GM19438 (cell line): Measurements from ENCODE around the gene RCAN1.

Source experiments
- ATAC-seq: cut with Tn5 transposase; IDR thresholded peaks from one replicate; pipeline ENCODE4 v1.9.1; 2021; ENCODE audit warnings: low read depth; ENCODE audit not compliant: unreplicated experiment

RCAN1 gene

GRCh38 chr21:34548781-34549376, 66.0 kb downstream of the RCAN1 start:
- ATAC-seq, result no peak

- ATAC-seq, result no peak
Observed at GRCh38 chr21:34546542-34546941, 68.4 kb downstream of the RCAN1 start.

- ATAC-seq, result peak; percentile 85
Observed at GRCh38 chr21:34545079-34545884, 69.6 kb downstream of the RCAN1 start.

GRCh38 chr21:34544032-34544496, 70.8 kb downstream of the RCAN1 start:
- ATAC-seq, result no peak

- no peak for ATAC-seq
Observed at GRCh38 chr21:34543017-34543416, 71.9 kb downstream of the RCAN1 start.

GRCh38 chr21:34540206-34540605, 74.7 kb downstream of the RCAN1 start:
- no peak for ATAC-seq

- no peak for ATAC-seq
Observed at GRCh38 chr21:34537838-34538237, 77.1 kb downstream of the RCAN1 start.

- ATAC-seq, result no peak
Observed at GRCh38 chr21:34536820-34537219, 78.1 kb downstream of the RCAN1 start.

- no peak for ATAC-seq
Observed at GRCh38 chr21:34536311-34536710, 78.6 kb downstream of the RCAN1 start.

GRCh38 chr21:34535886-34536285, 79.0 kb downstream of the RCAN1 start:
- ATAC-seq, result no peak

GRCh38 chr21:34534522-34534921, 80.4 kb downstream of the RCAN1 start:
- ATAC-seq, result no peak

GRCh38 chr21:34533938-34534337, 81.0 kb downstream of the RCAN1 start:
- ATAC-seq, result no peak

- ATAC-seq, result no peak
Observed at GRCh38 chr21:34531399-34531798, 83.5 kb downstream of the RCAN1 start.

- no peak for ATAC-seq
Observed at GRCh38 chr21:34530261-34530660, 84.7 kb downstream of the RCAN1 start.

GRCh38 chr21:34528131-34528561, 86.8 kb downstream of the RCAN1 start:
- ATAC-seq, result no peak

- ATAC-seq, result no peak
Observed at GRCh38 chr21:34526618-34527290, 88.2 kb downstream of the RCAN1 start.

GRCh38 chr21:34526241-34526617, 88.7 kb downstream of the RCAN1 start:
- no peak for ATAC-seq

- ATAC-seq, result no peak
Observed at GRCh38 chr21:34524646-34525601, 90.0 kb downstream of the RCAN1 start.

GRCh38 chr21:34523019-34523555, 91.8 kb downstream of the RCAN1 start:
- no peak for ATAC-seq

- ATAC-seq, result no peak
Observed at GRCh38 chr21:34522284-34522683, 92.6 kb downstream of the RCAN1 start.
